Endothelial cell of umbilical vein (primary cell): ENCODE results near the gene ANKZF1. TPM values are rescaled to one million over a fixed set of nuclear protein-coding genes. Genes with fewer than 3 reads are reported as not detected.

ENCODE experiments used
- BruUV-seq: library from RNA; stranded (reverse); fragments of 400-500 nt; replicated peaks from 2 replicates; lab custom pipeline; 2021; lab: Mats Ljungman, UMichigan
- CTCF ChIA-PET: fragments of 300-600, 350-600 bp; sonication (Branson Sonifier 250); formaldehyde crosslinking; loops from one replicate; lab custom pipeline; 2021; ENCODE audit warnings: antibody characterized with exemption, inconsistent platforms; lab: Charles Lee
- POLR2A ChIA-PET: fragments of 300-600, 350-600 bp; sonication (Branson Sonifier 250); formaldehyde crosslinking; loops from one replicate; lab custom pipeline; 2021; ENCODE audit warnings: antibody characterized with exemption, inconsistent platforms; lab: Charles Lee
- DNase-seq: peaks from one replicate; pipeline ENCODE4 v3.0.0-alpha.2; 2011; ENCODE audit warnings: low read depth, low spot score
- FAIRE-seq: peaks from 2 replicates; lab custom pipeline; 2011; peaks lifted over from hg19 to GRCh38; lab: Jason Lieb, UNC
- H2AFZ ChIP-seq: 2 replicates; pipeline ENCODE4 v1.6.0; 2012; ENCODE audit warnings: low read depth, low read length, control low read depth, inconsistent platforms
- H3K27ac ChIP-seq: 2 replicates; pipeline ENCODE4 v1.5.1; 2011; ENCODE audit warnings: low read depth, mild to moderate bottlenecking, control low read depth, low read length, moderate library complexity; ENCODE audit not compliant: insufficient read depth
- H3K27me3 ChIP-seq, 2 experiments: 2 replicates each; pipeline versions ENCODE4 v1.6.0 to v1.6.1; 2011; ENCODE audit warnings: low read length in 2 of 2, mixed read lengths in 1 of 2; ENCODE audit not compliant: control insufficient read depth in 2 of 2, insufficient read depth in 2 of 2
- H3K36me3 ChIP-seq, 2 experiments: 2 replicates in 1 of 2; 3 replicates in 1 of 2; pipeline ENCODE4 v1.5.1; 2011; ENCODE audit warnings: low read length in 2 of 2, mild to moderate bottlenecking in 1 of 2, moderate library complexity in 1 of 2; ENCODE audit not compliant: control insufficient read depth in 2 of 2, insufficient read depth in 2 of 2; ENCODE audit errors: extremely low read depth in 1 of 2
- H3K4me1 ChIP-seq: 3 replicates; pipeline ENCODE4 v1.5.1; 2011; ENCODE audit warnings: mild to moderate bottlenecking, low read length; ENCODE audit not compliant: control insufficient read depth, insufficient read depth; ENCODE audit errors: extremely low read depth
- H3K4me2 ChIP-seq: 2 replicates; pipeline ENCODE4 v1.6.1; 2011; ENCODE audit warnings: low read length, control low read depth, mixed read lengths; ENCODE audit not compliant: insufficient read depth
- H3K4me3 ChIP-seq, 3 experiments: fragments of 200-600 bp in 1 of 3; sonication (generic), shearing (Covaris generic) in 1 of 3; replicated peaks in 1 of 3; 2 replicates each; pipeline ENCODE4 v1.5.1; 2011 to 2016; ENCODE audit warnings: control low read depth in 3 of 3, low read length in 3 of 3, mild to moderate bottlenecking in 2 of 3, inconsistent platforms in 1 of 3, low read depth in 1 of 3, moderate library complexity in 1 of 3; ENCODE audit not compliant: insufficient read depth in 1 of 3
- H3K79me2 ChIP-seq: 2 replicates; pipeline ENCODE4 v1.6.0; 2012; ENCODE audit warnings: low read length, inconsistent platforms; ENCODE audit not compliant: control insufficient read depth, insufficient read depth
- H3K9ac ChIP-seq: replicated peaks from 2 replicates; pipeline ENCODE3; 2011; ENCODE audit warnings: low read length, control low read depth; ENCODE audit not compliant: insufficient read depth; ENCODE audit errors: extremely low read depth
- H3K9me1 ChIP-seq: replicated peaks from 3 replicates; pipeline ENCODE4 v1.6.0; 2011; ENCODE audit warnings: mild to moderate bottlenecking, low read length; ENCODE audit not compliant: control insufficient read depth, insufficient read depth; ENCODE audit errors: extremely low read depth
- H3K9me3 ChIP-seq: replicated peaks from 2 replicates; pipeline ENCODE4 v1.5.1; 2012; ENCODE audit warnings: low read length, inconsistent platforms; ENCODE audit not compliant: control insufficient read depth, insufficient read depth
- H4K20me1 ChIP-seq: replicated peaks from 2 replicates; pipeline ENCODE3; 2011; ENCODE audit warnings: mild to moderate bottlenecking, low read length; ENCODE audit not compliant: control insufficient read depth, insufficient read depth; ENCODE audit errors: extremely low read depth
- JUN ChIP-seq: IDR thresholded peaks from 2 replicates; pipeline ENCODE4 v1.6.1; 2011; ENCODE audit warnings: borderline replicate concordance, low read depth; ENCODE audit not compliant: insufficient read length, insufficient read depth
- POLR2AphosphoS5 ChIP-seq: IDR thresholded peaks from 2 replicates; pipeline ENCODE4 v1.6.1; 2012; ENCODE audit warnings: low read depth, mild to moderate bottlenecking, control low read depth, low read length, moderate library complexity; ENCODE audit not compliant: insufficient read depth
- dilution Hi-C: fragments of 300-500 bp; cut with MboI; formaldehyde crosslinking; loops from one replicate; pipeline ENCODE4 v1.15.0; 2019; ENCODE audit warnings: low sequenced_read_pairs; ENCODE audit not compliant: extremely low pct_ligation_motif_present
- intact Hi-C: fragments of 100-400 bp; cut with micrococcal nuclease; formaldehyde crosslinking; loops from one replicate; pipeline ENCODE4 v1.10.0; 2022
- polyA plus RNA-seq, 4 experiments: library from polyadenylated mRNA; depleted of rRNA in 3 of 4; stranded (reverse) in 3 of 4; unstranded in 1 of 4; fragments of >200 nt; gene quantifications; 2 replicates each; pipeline versions ENCODE4 v1.2.1 to v1.2.3, GENCODE V29; 2011 to 2012; ENCODE audit warnings: missing spikeins in 1 of 4
- total RNA-seq: library from RNA; stranded (reverse); gene quantifications from 2 replicates; pipeline ENCODE4 v1.2.3, GENCODE V29; 2021
- TF ChIP-seq, protein P1 (sequence below), 2 donors: IDR thresholded peaks; 1 replicate in 1 of 2; 2 replicates in 1 of 2; pipeline ENCODE4 v1.5.1; 2011; ENCODE audit warnings: low read length in 2 of 2, mild to moderate bottlenecking in 2 of 2, moderate library complexity in 2 of 2, control low read depth in 1 of 2, inconsistent platforms in 1 of 2, low read depth in 1 of 2; ENCODE audit not compliant: insufficient read depth in 1 of 2; ENCODE audit errors: extremely low read depth in 1 of 2

Gene ANKZF1
- total and polyA plus RNA-seq, 2 donors (not counting 3 experiments of a cell fraction or from before 2014, with no cell fraction given) = 26.5 to 36.2 TPM

DNA sequence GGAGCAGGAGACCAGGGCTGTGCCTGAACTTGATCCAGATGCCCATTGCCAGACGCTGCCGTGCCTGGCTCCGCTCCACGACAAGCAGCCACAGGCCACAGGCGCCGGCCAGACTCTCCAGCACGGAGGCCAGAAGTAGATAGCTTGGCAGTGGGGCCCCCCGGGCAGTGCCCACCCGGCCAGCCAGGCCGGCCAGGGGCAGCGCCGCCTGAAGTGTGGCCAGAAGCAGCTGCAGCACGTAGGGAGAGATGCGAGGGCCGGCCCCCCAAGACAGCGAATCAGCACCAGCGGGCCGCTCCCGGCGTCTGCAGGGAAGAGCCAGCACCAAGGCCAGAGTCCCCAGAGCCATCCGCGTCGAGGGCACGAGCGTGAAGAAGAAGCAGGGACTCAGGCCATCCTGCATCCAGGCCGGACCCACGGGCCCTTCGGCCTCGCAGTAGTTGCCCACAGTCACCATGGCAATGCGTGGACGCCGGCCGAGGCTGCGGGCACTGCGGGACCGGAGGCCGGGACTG is 11.3 kb upstream of the ANKZF1 start:
- Histone ChIP-seq H3K27me3 (no peaks in the 10 kb centered on the region), H3K4me2 (peak overlapping the region; percentile 83), H3K9ac (peak overlapping the region; percentile 19), H3K4me1 (peaks cover 14% of the 10 kb centered on the region), H3K9me3 (no peaks in the 10 kb centered on the region), H2AFZ (peak overlapping the region; percentile 56), H3K36me3 (peaks cover 3 to 24% of the 10 kb centered on the region in 2 experiments), H3K9me1 (no peaks in the 10 kb centered on the region), H3K4me3 (peak overlapping the region; percentile 20 to 55 (median 46)), H4K20me1 (no peaks in the 10 kb centered on the region), H3K27ac (peak overlapping the region; percentile 82), H3K79me2 (no peaks in the 10 kb centered on the region)
- CTCF ChIA-PET = interaction anchor here (0.8 to 2.2 kb wide), 9 partner anchors 12 to 320 kb away, joined by 3 to 12 read pairs (median 4); partner anchors contain the start of genes ANKZF1, ATG9A, CNPPD1 and DNAJB2
- BruUV-seq = no TSS peak
- POLR2A ChIA-PET = interaction anchor here (0.5 to 1.2 kb wide), 4 partner anchors 11 to 69 kb away, joined by 4 to 7 read pairs (median 5); partner anchors contain the start of genes ANKZF1 and ATG9A
- dilution Hi-C loops = no loop called here
- FAIRE-seq = peak; percentile 44
- intact Hi-C loops = loop anchor here (1.0 to 5.0 kb wide), 10 partner anchors 11 to 169 kb away; partner anchors contain the start of genes ANKZF1, ATG9A, DNAJB2 and DNPEP
- TF ChIP-seq POLR2AphosphoS5 (no peak), JUN (no peak)
- TF ChIP-seq, protein P1, sequence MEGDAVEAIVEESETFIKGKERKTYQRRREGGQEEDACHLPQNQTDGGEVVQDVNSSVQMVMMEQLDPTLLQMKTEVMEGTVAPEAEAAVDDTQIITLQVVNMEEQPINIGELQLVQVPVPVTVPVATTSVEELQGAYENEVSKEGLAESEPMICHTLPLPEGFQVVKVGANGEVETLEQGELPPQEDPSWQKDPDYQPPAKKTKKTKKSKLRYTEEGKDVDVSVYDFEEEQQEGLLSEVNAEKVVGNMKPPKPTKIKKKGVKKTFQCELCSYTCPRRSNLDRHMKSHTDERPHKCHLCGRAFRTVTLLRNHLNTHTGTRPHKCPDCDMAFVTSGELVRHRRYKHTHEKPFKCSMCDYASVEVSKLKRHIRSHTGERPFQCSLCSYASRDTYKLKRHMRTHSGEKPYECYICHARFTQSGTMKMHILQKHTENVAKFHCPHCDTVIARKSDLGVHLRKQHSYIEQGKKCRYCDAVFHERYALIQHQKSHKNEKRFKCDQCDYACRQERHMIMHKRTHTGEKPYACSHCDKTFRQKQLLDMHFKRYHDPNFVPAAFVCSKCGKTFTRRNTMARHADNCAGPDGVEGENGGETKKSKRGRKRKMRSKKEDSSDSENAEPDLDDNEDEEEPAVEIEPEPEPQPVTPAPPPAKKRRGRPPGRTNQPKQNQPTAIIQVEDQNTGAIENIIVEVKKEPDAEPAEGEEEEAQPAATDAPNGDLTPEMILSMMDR (IDR thresholded peaks at IDR 0.05; ENCODE audit: extremely low read depth in 1 of 2, insufficient read depth in 1 of 2, low read depth in 1 of 2, low read length in 2 of 2) = no peak
- peak; percentile 79 for DNase-seq
